ENCODE results near the gene PAPPA.

DNA sequence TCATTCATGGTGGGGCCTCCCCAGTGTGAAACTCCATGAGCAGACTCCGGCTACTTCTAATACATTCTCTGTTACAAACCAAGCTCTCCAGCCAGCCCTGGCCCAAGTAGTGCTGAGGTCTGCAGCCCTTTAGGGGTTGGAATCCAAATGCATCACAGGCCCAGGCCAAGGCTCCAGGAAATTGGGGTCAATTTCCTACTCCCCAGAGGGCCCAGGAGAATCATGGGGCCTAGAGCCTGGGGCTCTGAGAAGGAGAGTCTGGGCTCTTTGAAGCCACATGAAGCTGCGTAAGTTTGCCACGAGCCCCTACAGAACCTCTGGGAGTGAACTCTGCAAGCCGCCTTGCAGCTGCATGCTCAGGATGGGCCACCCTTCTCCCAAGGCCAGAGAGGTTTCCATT lies 206.4 kb downstream of the PAPPA start:
- TF ChIP-seq, protein P1, sequence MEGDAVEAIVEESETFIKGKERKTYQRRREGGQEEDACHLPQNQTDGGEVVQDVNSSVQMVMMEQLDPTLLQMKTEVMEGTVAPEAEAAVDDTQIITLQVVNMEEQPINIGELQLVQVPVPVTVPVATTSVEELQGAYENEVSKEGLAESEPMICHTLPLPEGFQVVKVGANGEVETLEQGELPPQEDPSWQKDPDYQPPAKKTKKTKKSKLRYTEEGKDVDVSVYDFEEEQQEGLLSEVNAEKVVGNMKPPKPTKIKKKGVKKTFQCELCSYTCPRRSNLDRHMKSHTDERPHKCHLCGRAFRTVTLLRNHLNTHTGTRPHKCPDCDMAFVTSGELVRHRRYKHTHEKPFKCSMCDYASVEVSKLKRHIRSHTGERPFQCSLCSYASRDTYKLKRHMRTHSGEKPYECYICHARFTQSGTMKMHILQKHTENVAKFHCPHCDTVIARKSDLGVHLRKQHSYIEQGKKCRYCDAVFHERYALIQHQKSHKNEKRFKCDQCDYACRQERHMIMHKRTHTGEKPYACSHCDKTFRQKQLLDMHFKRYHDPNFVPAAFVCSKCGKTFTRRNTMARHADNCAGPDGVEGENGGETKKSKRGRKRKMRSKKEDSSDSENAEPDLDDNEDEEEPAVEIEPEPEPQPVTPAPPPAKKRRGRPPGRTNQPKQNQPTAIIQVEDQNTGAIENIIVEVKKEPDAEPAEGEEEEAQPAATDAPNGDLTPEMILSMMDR (IDR thresholded peaks at IDR 0.05) = no peak
- no peak for TF ChIP-seq POLR2A (IDR thresholded peaks at IDR 0.05)
